PC-9 (cell line): ENCODE measurements around the gene C19orf25. TPM values are rescaled to one million over a fixed set of nuclear protein-coding genes. Genes with fewer than 3 reads are reported as not detected.

Experiments used
- BruUV-seq: library from RNA; stranded (reverse); fragments of 400-500 nt; replicated peaks from 2 replicates; lab custom pipeline; 2021; lab: Mats Ljungman, UMichigan
- CTCF ChIA-PET: fragments of 300-600 bp; sonication (Branson Sonifier 250); formaldehyde crosslinking; loops from one replicate; lab custom pipeline; 2022; ENCODE audit warnings: antibody characterized with exemption; lab: Charles Lee
- POLR2A ChIA-PET: fragments of 300-600 bp; sonication (Branson Sonifier 250); formaldehyde crosslinking; loops from one replicate; lab custom pipeline; 2022; ENCODE audit warnings: antibody characterized with exemption; ENCODE audit not compliant: unreplicated experiment; lab: Charles Lee
- DNase-seq, 2 experiments: peaks; one replicate each; pipeline versions ENCODE4 v3.0.0 to v3.0.0-alpha.2; 2015 to 2022; ENCODE audit warnings: mixed read lengths in 1 of 2
- H2AFZ ChIP-seq: fragments of 200-600 bp; sonication (generic); 2 replicates; pipeline ENCODE4 v1.8.1; 2017; ENCODE audit warnings: antibody characterized with exemption
- H3F3A ChIP-seq: fragments of 200-600 bp; sonication (generic); 2 replicates; pipeline ENCODE4 v1.8.1; 2017; ENCODE audit warnings: antibody characterized with exemption, mild to moderate bottlenecking, low read depth; ENCODE audit not compliant: insufficient read depth
- H3K27ac ChIP-seq: fragments of 200-600 bp; sonication (generic); 2 replicates; pipeline ENCODE4 v1.6.1; 2016; ENCODE audit warnings: mixed run types
- H3K27me3 ChIP-seq: fragments of 200-600 bp; sonication (generic); 2 replicates; pipeline ENCODE4 v1.6.1; 2016; ENCODE audit warnings: low read depth, mixed run types; ENCODE audit not compliant: insufficient read depth
- H3K36me3 ChIP-seq: fragments of 200-600 bp; sonication (generic); 2 replicates; pipeline ENCODE4 v1.6.1; 2016; ENCODE audit warnings: low read depth, mixed run types
- H3K4me1 ChIP-seq: fragments of 200-600 bp; sonication (generic); replicated peaks from 2 replicates; pipeline ENCODE4 v1.6.1; 2016; ENCODE audit warnings: mixed run types; ENCODE audit not compliant: insufficient read depth
- H3K4me2 ChIP-seq: fragments of 200-600 bp; sonication (generic); 2 replicates; pipeline ENCODE4 v1.6.1; 2017; ENCODE audit warnings: mixed run types
- H3K4me3 ChIP-seq: fragments of 200-600 bp; sonication (generic); 2 replicates; pipeline ENCODE4 v1.6.1; 2016; ENCODE audit warnings: mixed run types
- H3K79me2 ChIP-seq: fragments of 200-600 bp; sonication (generic); 2 replicates; pipeline ENCODE4 v1.6.1; 2017; ENCODE audit warnings: low read depth, mixed run types
- H3K9me2 ChIP-seq: fragments of 200-600 bp; sonication (generic); 2 replicates; pipeline ENCODE4 v1.8.1; 2017; ENCODE audit warnings: mild to moderate bottlenecking; ENCODE audit not compliant: insufficient read depth
- H3K9me3 ChIP-seq: fragments of 200-600 bp; sonication (generic); 2 replicates; pipeline ENCODE4 v1.8.1; 2016; ENCODE audit warnings: low read depth; ENCODE audit not compliant: insufficient read depth
- H4K20me1 ChIP-seq: fragments of 200-600 bp; sonication (generic); 2 replicates; pipeline ENCODE4 v1.8.1; 2017; ENCODE audit not compliant: insufficient read depth
- EZH2 ChIP-seq: fragments of 200-600 bp; sonication (generic); IDR thresholded peaks from 2 replicates; pipeline ENCODE4 v1.8.0; 2017; ENCODE audit warnings: antibody characterized with exemption, low read depth
- intact Hi-C: fragments of 100-400 bp; cut with micrococcal nuclease; formaldehyde crosslinking; loops from one replicate; pipeline ENCODE4 v1.10.0; 2022; ENCODE audit not compliant: unreplicated experiment
- total RNA-seq: library from RNA; stranded (reverse); gene quantifications from 2 replicates; pipeline ENCODE4 v1.2.3, GENCODE V29; 2021
- TF ChIP-seq, protein P1 (sequence below): fragments of 200-600 bp; sonication (generic); conservative IDR thresholded peaks from 2 replicates; pipeline ENCODE4 v1.6.1; 2017; ENCODE audit warnings: mixed run types, antibody characterized with exemption, mild to moderate bottlenecking, moderate library complexity

C19orf25 gene
- total RNA-seq, 1 experiment from 2014 or later = 28.0 TPM

- no peak overlapping the region for H3K4me2 ChIP-seq
- H3K9me3 ChIP-seq = no peaks in the 10 kb centered on the region
- H2AFZ ChIP-seq = no peak overlapping the region
- CTCF ChIA-PET = no interaction called here
- H3K27ac ChIP-seq = no peak overlapping the region
- H4K20me1 ChIP-seq = no peaks in the 10 kb centered on the region; the same call in none of the 2 replicates
- TF ChIP-seq, protein P1, sequence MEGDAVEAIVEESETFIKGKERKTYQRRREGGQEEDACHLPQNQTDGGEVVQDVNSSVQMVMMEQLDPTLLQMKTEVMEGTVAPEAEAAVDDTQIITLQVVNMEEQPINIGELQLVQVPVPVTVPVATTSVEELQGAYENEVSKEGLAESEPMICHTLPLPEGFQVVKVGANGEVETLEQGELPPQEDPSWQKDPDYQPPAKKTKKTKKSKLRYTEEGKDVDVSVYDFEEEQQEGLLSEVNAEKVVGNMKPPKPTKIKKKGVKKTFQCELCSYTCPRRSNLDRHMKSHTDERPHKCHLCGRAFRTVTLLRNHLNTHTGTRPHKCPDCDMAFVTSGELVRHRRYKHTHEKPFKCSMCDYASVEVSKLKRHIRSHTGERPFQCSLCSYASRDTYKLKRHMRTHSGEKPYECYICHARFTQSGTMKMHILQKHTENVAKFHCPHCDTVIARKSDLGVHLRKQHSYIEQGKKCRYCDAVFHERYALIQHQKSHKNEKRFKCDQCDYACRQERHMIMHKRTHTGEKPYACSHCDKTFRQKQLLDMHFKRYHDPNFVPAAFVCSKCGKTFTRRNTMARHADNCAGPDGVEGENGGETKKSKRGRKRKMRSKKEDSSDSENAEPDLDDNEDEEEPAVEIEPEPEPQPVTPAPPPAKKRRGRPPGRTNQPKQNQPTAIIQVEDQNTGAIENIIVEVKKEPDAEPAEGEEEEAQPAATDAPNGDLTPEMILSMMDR = no peak
- TF ChIP-seq EZH2 = no peak
- H3K79me2 ChIP-seq = no peaks in the 10 kb centered on the region; the same call in 1 of the 2 replicates
- H3F3A ChIP-seq = peaks cover 4% of the 10 kb centered on the region; the same call in 1 of the 2 replicates
- no peaks in the 10 kb centered on the region for H3K36me3 ChIP-seq
- H3K27me3 ChIP-seq = no peaks in the 10 kb centered on the region
- H3K9me2 ChIP-seq = no peaks in the 10 kb centered on the region
- no peak for DNase-seq
- H3K4me1 ChIP-seq = no peaks in the 10 kb centered on the region
- H3K4me3 ChIP-seq = no peak overlapping the region
- intact Hi-C loops = no loop called here
- BruUV-seq = no TSS peak
- POLR2A ChIA-PET = no interaction called here
Measured at GRCh38 chr19:1425102-1425837, 53.7 kb downstream of the C19orf25 start.

DNA sequence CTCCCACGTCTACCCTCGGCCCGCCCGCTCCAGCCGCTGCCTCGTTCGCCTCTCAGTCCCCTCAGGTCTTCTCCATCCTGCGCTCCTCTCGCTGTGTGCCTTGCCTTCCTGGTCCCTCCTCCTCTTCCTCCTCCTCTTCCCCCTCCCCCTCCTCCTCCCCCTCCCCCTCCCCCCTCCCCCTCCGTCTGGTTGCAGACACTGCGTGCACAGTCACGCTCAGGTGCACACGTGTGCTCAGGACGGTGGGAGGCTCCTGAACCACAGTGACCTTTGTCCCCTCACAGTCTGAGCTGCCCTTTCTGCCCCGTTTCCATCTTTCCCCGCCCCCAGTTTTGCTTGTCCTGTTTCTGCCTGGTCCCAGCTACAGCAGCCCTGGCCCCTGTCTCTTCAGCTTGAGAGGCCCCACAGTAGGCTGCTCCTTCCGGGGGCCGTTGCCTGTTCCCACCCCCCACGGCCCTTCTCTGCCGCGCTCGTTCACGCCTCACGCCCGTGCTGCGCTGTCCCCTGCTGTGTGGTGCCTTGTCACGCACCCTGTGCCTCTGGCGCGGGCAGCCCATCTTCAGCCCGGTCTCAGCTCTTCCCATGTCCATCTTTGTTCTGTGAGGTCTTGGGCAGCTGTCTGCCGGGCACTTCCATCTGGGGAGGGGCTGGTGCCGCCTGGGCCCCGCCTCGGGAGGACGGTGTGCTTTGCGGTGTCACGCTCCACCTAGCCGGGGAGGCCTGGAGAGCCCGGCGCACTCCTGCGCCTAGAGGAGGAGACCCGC, 54.6 kb downstream of the C19orf25 start:
- H3F3A ChIP-seq = peaks cover 4% of the 10 kb centered on the region; the same call in 1 of the 2 replicates
- no peak overlapping the region for H3K4me3 ChIP-seq

More for the DNA sequence above, 54.6 kb downstream of the C19orf25 start:
- Histone ChIP-seq H3K27ac (no peak overlapping the region), H3K9me3 (no peaks in the 10 kb centered on the region), H3K9me2 (no peaks in the 10 kb centered on the region), H3K27me3 (no peaks in the 10 kb centered on the region), H3K4me1 (no peaks in the 10 kb centered on the region), H2AFZ (no peak overlapping the region), H3K79me2 (peaks cover under 1% of the 10 kb centered on the region; the same call in 1 of the 2 replicates), H3K4me2 (no peak overlapping the region), H4K20me1 (no peaks in the 10 kb centered on the region; the same call in none of the 2 replicates), H3K36me3 (no peaks in the 10 kb centered on the region)
- no peak for TF ChIP-seq EZH2
- TF ChIP-seq, protein P1 = no peak
- DNase-seq = no peak
- POLR2A ChIA-PET = no interaction called here
- intact Hi-C loops = no loop called here
- CTCF ChIA-PET = no interaction called here
- BruUV-seq = no TSS peak
